RWPE2 (cell line): Measurements from ENCODE around the gene ROBO4.
A peak's percentile ranks its signal among the peaks of the same experiment; 100 is the strongest.

Experiments used
- ATAC-seq: fragments of 200-7000 bp; cut with Tn5 transposase; 3 replicates; pipeline ENCODE4 v1.9.1; 2021; ENCODE audit warnings: low read depth
- DNase-seq: peaks from one replicate; pipeline ENCODE4 v3.0.0-alpha.2; 2020; ENCODE audit warnings: low spot score
- H3K27ac ChIP-seq: fragments of 450-650 bp; 2 replicates; pipeline ENCODE4 v1.5.1; 2017; ENCODE audit warnings: mild to moderate bottlenecking; ENCODE audit not compliant: poor library complexity, severe bottlenecking
- H3K27me3 ChIP-seq: fragments of 250-450 bp; sonication (Bioruptor Pico); 2 replicates; pipeline ENCODE4 v1.5.1; 2021; ENCODE audit warnings: mild to moderate bottlenecking, moderate library complexity; ENCODE audit not compliant: insufficient read depth, poor library complexity, severe bottlenecking
- H3K36me3 ChIP-seq: fragments of 250-450 bp; sonication (Bioruptor Pico); 2 replicates; pipeline ENCODE4 v1.5.1; 2020; ENCODE audit warnings: low read depth, mild to moderate bottlenecking, moderate library complexity
- H3K4me1 ChIP-seq: fragments of 250-450 bp; sonication (Bioruptor Pico); 2 replicates; pipeline ENCODE4 v1.5.1; 2021; ENCODE audit warnings: mild to moderate bottlenecking, moderate library complexity; ENCODE audit not compliant: insufficient read depth, poor library complexity, severe bottlenecking
- H3K4me3 ChIP-seq: fragments of 250-450 bp; sonication (Bioruptor Pico); 2 replicates; pipeline ENCODE4 v1.5.1; 2021; ENCODE audit warnings: mild to moderate bottlenecking, moderate library complexity; ENCODE audit not compliant: severe bottlenecking
- H3K9me3 ChIP-seq: fragments of 250-450 bp; sonication (Bioruptor Pico); 2 replicates; pipeline ENCODE4 v1.5.1; 2021; ENCODE audit warnings: mild to moderate bottlenecking, moderate library complexity; ENCODE audit not compliant: severe bottlenecking
- TF ChIP-seq, protein P1 (sequence below): fragments of 450-650 bp; IDR thresholded peaks from one replicate; pipeline ENCODE4 v1.5.1; 2017; ENCODE audit warnings: mild to moderate bottlenecking, moderate library complexity; ENCODE audit not compliant: poor library complexity, severe bottlenecking

ROBO4 gene

DNA sequence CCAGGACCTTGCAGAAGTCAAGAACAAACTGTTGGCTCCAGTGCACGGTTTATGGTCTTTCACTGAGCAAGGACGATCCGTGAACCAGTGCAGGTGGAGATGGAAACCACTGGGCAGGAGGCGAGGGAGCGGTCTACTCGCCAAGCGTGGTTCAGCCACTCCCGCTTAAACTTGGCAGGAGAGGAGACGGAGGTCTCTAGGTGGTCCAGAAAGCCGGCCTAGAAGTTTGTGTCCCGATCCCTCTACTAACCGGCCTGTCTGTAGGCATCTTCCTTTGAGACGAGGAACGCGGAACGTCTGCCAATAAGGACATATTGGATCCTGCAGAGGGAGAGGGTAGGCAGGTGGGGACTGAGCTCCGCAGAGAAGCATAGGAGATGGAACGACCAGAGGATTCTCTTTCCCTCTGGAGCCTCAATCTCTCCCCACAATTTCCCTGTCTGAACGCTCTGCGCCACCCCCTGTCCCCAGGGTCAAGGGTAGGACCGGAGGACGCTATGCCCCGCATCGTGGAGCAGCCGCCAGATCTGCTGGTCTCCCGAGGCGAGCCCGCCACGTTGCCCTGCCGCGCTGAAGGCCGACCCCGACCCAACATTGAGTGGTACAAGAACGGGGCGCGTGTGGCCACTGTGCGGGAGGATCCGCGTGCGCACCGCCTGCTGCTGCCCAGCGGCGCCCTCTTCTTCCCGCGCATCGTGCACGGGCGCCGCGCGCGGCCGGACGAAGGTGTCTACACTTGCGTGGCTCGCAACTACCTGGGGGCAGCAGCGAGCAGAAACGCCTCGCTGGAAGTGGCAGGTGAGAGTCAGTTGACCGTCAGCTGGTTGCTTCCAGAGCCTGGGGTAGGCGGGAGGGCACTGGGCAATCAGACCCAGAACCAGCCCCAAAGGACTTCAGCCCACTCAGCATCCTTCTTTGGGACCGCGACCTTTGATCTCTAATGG, 29.1 kb downstream of the ROBO4 start:
- H3K27me3 ChIP-seq = peaks cover 79% of the 10 kb centered on the region
- no peaks in the 10 kb centered on the region for H3K36me3 ChIP-seq
- TF ChIP-seq, protein P1, sequence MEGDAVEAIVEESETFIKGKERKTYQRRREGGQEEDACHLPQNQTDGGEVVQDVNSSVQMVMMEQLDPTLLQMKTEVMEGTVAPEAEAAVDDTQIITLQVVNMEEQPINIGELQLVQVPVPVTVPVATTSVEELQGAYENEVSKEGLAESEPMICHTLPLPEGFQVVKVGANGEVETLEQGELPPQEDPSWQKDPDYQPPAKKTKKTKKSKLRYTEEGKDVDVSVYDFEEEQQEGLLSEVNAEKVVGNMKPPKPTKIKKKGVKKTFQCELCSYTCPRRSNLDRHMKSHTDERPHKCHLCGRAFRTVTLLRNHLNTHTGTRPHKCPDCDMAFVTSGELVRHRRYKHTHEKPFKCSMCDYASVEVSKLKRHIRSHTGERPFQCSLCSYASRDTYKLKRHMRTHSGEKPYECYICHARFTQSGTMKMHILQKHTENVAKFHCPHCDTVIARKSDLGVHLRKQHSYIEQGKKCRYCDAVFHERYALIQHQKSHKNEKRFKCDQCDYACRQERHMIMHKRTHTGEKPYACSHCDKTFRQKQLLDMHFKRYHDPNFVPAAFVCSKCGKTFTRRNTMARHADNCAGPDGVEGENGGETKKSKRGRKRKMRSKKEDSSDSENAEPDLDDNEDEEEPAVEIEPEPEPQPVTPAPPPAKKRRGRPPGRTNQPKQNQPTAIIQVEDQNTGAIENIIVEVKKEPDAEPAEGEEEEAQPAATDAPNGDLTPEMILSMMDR = no peak
- no peaks in the 10 kb centered on the region for H3K9me3 ChIP-seq
- H3K4me1 ChIP-seq = no peaks in the 10 kb centered on the region
- no peak overlapping the region for H3K27ac ChIP-seq
- H3K4me3 ChIP-seq = no peak overlapping the region
- DNase-seq (no peak), ATAC-seq (no peak)

DNA sequence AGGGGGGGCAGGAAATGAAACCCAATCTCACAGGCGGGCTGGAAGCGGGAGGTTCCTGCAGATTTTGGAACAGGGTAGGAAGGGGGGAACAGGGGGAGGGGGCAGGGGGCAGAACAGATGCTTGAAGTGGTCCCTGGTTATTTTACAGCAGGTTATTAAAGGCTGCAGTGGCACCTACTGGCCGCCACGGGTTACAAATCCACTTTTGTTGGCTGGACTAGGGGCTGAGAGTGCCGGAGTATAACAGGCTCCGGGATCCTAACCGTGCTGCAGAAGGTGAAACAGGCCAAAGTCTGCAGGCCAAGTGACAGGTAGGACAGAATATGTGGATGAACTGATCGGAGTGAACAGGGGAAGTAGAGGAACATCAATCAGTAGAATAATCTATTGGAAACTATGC, 30.0 kb downstream of the ROBO4 start:
- TF ChIP-seq, protein P1 = peak; percentile 53
- Histone ChIP-seq H3K4me3 (no peak overlapping the region), H3K4me1 (no peaks in the 10 kb centered on the region), H3K36me3 (no peaks in the 10 kb centered on the region), H3K9me3 (no peaks in the 10 kb centered on the region), H3K27me3 (peaks cover 88% of the 10 kb centered on the region), H3K27ac (no peak overlapping the region)
- ATAC-seq = peak; percentile 44; the same call in 1 of the 3 replicates
- no peak for DNase-seq

DNA sequence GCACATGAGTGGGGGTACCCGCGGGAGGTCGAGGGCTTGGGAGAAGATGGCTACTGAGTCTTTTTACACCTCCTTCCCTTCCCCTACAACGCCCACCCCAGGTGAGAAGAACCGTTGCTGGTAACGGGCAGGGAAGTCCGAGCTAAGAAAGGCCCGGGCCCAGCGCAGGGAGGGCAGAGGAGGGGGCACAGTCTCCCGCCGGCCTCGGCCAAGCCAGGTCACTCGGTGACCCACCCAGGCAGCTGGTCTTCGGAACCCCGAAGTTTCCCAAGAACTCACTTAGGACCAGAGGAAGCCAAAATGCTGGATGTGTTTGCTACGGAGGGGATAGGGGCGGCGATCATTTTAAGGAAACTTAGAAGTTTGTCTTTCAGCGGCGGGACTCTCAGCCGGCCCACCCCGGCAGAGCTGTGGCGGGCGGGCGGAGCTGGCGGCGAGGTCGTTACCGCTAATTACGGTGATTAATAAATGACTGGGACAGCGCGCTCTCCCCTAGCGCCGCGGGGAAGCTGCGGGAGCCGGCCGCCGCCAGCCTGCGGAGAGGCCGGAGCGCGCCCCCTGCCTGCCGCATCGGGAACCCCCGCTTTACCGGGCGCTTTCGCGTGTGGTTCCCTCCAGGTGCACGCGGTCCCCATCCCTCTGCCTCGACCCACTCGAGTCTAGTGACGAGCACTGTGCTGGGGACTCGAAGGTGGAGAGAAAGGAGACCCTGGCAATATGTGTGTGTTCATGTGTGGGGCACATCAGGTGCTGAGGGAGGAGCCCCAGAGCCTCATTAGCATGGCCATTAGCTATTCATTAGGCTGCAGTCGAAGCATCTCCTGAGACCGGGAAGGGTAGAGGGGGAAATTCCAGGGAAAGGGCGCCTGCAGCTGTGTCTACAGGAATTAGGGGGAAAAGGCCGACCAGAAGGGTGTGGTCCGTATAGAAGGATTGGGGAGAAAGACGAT, 31.5 kb downstream of the ROBO4 start:
- TF ChIP-seq, protein P1 = peak; percentile 80
- H3K27me3 ChIP-seq = peaks cover 100% of the 10 kb centered on the region
- no peaks in the 10 kb centered on the region for H3K9me3 ChIP-seq
- no peak for DNase-seq
- no peaks in the 10 kb centered on the region for H3K4me1 ChIP-seq
- no peak overlapping the region for H3K27ac ChIP-seq
- H3K4me3 ChIP-seq = no peak overlapping the region
- ATAC-seq = peak; percentile 39; the same call in 1 of the 3 replicates
- no peaks in the 10 kb centered on the region for H3K36me3 ChIP-seq

DNA sequence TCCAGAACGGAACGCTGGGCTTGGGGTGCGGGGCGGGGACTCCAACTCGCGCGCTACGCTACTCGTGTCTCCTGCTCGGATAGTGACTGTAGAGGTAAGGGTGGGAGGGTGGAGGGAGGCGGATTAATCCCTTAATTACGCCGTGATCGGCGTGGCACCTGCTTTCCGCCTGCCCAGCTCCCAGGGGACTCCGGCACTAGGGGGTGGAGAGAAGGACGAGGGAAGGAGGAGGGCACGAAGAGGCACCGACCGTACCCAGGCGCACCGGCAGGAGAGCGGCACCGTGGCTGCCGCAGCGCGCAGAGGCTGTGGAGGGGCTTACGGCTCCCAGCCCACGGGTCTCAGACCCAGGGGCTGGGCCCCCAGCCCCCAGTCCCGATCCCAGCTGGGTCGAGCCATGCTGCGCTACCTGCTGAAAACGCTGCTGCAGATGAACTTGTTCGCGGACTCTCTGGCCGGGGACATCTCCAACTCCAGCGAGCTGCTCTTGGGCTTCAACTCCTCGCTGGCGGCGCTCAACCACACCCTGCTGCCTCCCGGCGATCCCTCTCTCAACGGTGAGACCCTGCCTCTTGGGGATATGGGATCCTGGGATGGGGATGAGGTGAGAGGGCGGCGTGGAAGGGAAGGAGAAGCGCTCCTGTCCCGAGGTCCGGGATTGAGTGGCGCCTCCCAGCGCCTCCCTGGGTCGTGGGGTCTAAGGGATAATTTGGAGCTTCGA, 32.3 kb downstream of the ROBO4 start, which contains the start of gene ROBO3:
Gene ROBO3, plus strand, starts transcription at position 252 of the 721 bp plus-strand sequence. Its CDS starts 146 bp downstream, at position 398.
- no peaks in the 10 kb centered on the region for H3K4me1 ChIP-seq
- TF ChIP-seq, protein P1 = no peak
- no peaks in the 10 kb centered on the region for H3K36me3 ChIP-seq
- no peak for DNase-seq
- no peaks in the 10 kb centered on the region for H3K9me3 ChIP-seq
- peaks cover 94% of the 10 kb centered on the region for H3K27me3 ChIP-seq
- no peak within 1 kb of the TSS for H3K4me3 ChIP-seq
- H3K27ac ChIP-seq = no peak within 1 kb of the TSS
- peak; percentile 39 for ATAC-seq
